GM12864 (cell line): ENCODE results near the gene KIAA2012.

Experiments used
- DNase-seq: peaks from one replicate; pipeline ENCODE4 v3.0.0-alpha.2; 2011; ENCODE audit warnings: low read depth
- H3K4me3 ChIP-seq: 2 replicates; pipeline ENCODE4 v1.5.1; 2011; ENCODE audit warnings: mild to moderate bottlenecking, low read depth, low read length, control low read depth
- CTCF ChIP-seq: IDR thresholded peaks from 2 replicates; pipeline ENCODE4 v1.5.1; 2011; ENCODE audit warnings: low read depth, mild to moderate bottlenecking, moderate library complexity, low read length, control low read depth, inconsistent platforms; ENCODE audit errors: missing control alignments

The KIAA2012 gene

GRCh38 chr2:202101026-202101579 is 28.0 kb downstream of the KIAA2012 start:
- no peak for TF ChIP-seq CTCF
- no peak overlapping the region for H3K4me3 ChIP-seq
- no peak for DNase-seq

GRCh38 chr2:202102425-202103000 is 29.5 kb downstream of the KIAA2012 start:
- no peak for DNase-seq
- no peak for TF ChIP-seq CTCF
- H3K4me3 ChIP-seq: no peak overlapping the region

- TF ChIP-seq CTCF: peak; percentile 79
- H3K4me3 ChIP-seq: no peak overlapping the region
- DNase-seq: peak; percentile 5
These were observed 31.3 kb downstream of the KIAA2012 start for GRCh38 chr2:202104286-202104870.

- DNase-seq: no peak
- no peak overlapping the region for H3K4me3 ChIP-seq
- TF ChIP-seq CTCF: no peak
These were observed 32.0 kb downstream of the KIAA2012 start for GRCh38 chr2:202105025-202105424.

- TF ChIP-seq CTCF: no peak
- no peak for DNase-seq
- no peak overlapping the region for H3K4me3 ChIP-seq
These were observed 35.3 kb downstream of the KIAA2012 start for GRCh38 chr2:202108345-202108744.

GRCh38 chr2:202109139-202109736 is 36.2 kb downstream of the KIAA2012 start:
- no peak for TF ChIP-seq CTCF
- no peak overlapping the region for H3K4me3 ChIP-seq
- no peak for DNase-seq
